ENCODE measurements around the gene AMY2B.
"Not testable (repeated sequence)": the region's sequence is repeated elsewhere in the genome, so short reads cannot be mapped to it uniquely, and the experiment has no call there.

Gene AMY2B

GRCh38 chr1:103616362-103616761 is 45.0 kb downstream of the AMY2B start:
- no peak for DNase-seq (ENCODE audit: low read depth, low spot score)

GRCh38 chr1:103616994-103617477 is 45.6 kb downstream of the AMY2B start, which contains the start of gene AMY2A:
TSS of gene AMY2A (plus strand) at chr1:103617427. CDS start at chr1:103617441, 14 bp downstream.
- H3K27ac ChIP-seq; DNase-seq (ENCODE audit: low read depth, low spot score): not testable (repeated sequence)

More at GRCh38 chr1:103616362-103616761, 45.0 kb downstream of the AMY2B start:
- H3K27ac ChIP-seq: no peak overlapping the region

GRCh38 chr1:103627436-103627835 is 56.0 kb downstream of the AMY2B start:
- not testable (repeated sequence) for H3K27ac ChIP-seq; DNase-seq (ENCODE audit: low read depth, low spot score)

Data from epithelial cell of prostate (primary cell).